ENCODE results near the gene ENOX2. TPM values are rescaled to one million over a fixed set of nuclear protein-coding genes. Genes with fewer than 3 reads are reported as not detected.

Gene ENOX2, protein sequence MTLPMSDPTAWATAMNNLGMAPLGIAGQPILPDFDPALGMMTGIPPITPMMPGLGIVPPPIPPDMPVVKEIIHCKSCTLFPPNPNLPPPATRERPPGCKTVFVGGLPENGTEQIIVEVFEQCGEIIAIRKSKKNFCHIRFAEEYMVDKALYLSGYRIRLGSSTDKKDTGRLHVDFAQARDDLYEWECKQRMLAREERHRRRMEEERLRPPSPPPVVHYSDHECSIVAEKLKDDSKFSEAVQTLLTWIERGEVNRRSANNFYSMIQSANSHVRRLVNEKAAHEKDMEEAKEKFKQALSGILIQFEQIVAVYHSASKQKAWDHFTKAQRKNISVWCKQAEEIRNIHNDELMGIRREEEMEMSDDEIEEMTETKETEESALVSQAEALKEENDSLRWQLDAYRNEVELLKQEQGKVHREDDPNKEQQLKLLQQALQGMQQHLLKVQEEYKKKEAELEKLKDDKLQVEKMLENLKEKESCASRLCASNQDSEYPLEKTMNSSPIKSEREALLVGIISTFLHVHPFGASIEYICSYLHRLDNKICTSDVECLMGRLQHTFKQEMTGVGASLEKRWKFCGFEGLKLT
- 10 to 100 TPM in 3 of 4 donors, 1 to 10 TPM in 1; 8.0 to 28.0 (median 15.2) TPM for total RNA-seq

DNA sequence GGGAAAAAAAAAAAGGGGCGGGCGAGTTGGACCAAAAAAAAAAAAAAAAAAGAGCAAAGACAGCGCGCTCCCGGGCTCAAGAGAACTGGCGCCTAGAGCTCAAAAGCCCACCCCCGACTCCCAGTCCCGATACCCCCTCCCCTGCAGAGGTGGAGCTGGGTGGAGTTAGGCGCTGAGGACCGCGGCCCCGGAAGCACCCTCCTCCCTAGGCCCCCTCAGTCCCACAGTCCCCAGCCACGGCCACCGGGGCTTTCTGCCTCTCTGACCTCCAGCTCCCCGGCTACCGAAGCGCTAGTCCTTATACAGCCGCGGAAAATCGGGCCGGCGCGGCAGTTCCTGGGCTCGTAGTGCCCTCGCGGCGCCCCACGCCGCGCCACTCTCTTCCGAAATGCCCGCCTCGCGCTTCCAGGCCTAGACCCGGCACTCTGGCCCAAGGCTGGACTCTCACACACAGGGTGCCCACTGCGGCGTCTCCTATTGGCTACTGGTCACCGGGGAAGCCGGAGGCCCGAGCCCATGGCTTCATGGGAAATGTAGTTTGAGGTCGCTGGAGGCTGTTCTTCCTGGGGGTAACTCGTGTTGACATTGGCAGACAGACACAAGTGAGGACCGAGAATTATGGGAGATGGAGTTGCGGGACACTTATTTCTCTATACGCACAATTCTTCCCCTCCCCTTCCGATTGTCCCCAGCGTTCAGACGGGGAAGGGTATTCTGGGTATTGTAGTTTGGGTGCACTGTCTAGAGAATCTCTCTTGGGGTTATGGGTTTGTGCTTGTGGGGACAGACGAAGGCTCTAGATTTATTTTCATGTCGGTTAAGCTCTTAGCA lies at the start of gene ENOX2:
TSS of gene ENOX2 (minus strand) at position 427 of the 831 bp plus-strand sequence. CDS start 199,993 bp downstream, outside the sequence.
- 0 to 27% methylated on average over 13 to 40 of the region's 50 CpGs for WGBS, 2 donors
- DNase-seq (ENCODE audit: low spot score in 2 of 2), result peak; percentile 74 to 81
- H3K4me1 ChIP-seq, result peaks cover 0 to 6% (median 0%) of the 10 kb centered on the region in 4 donors
- H3K27me3 ChIP-seq, result peaks cover 0 to 12% of the 10 kb centered on the region in 2 donors
- H3K36me3 ChIP-seq, result no peaks in the 10 kb centered on the region
- H3K9me3 ChIP-seq, result no peaks in the 10 kb centered on the region
- H3K4me3 ChIP-seq, result peak within 1 kb of the TSS; percentile 39 to 69 (median 46)
- peak within 1 kb of the TSS; percentile 60 to 92 (median 70) for H3K27ac ChIP-seq
- TF ChIP-seq, protein P1, sequence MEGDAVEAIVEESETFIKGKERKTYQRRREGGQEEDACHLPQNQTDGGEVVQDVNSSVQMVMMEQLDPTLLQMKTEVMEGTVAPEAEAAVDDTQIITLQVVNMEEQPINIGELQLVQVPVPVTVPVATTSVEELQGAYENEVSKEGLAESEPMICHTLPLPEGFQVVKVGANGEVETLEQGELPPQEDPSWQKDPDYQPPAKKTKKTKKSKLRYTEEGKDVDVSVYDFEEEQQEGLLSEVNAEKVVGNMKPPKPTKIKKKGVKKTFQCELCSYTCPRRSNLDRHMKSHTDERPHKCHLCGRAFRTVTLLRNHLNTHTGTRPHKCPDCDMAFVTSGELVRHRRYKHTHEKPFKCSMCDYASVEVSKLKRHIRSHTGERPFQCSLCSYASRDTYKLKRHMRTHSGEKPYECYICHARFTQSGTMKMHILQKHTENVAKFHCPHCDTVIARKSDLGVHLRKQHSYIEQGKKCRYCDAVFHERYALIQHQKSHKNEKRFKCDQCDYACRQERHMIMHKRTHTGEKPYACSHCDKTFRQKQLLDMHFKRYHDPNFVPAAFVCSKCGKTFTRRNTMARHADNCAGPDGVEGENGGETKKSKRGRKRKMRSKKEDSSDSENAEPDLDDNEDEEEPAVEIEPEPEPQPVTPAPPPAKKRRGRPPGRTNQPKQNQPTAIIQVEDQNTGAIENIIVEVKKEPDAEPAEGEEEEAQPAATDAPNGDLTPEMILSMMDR (IDR thresholded peaks at IDR 0.05), result peak in 2 of 5 experiments; percentile 26 to 36
- TF ChIP-seq POLR2A (IDR thresholded peaks at IDR 0.05) (peak; percentile 40 to 69), EP300 (IDR thresholded peaks at IDR 0.05) (peak in 1 of 2 donors; percentile 83)

DNA sequence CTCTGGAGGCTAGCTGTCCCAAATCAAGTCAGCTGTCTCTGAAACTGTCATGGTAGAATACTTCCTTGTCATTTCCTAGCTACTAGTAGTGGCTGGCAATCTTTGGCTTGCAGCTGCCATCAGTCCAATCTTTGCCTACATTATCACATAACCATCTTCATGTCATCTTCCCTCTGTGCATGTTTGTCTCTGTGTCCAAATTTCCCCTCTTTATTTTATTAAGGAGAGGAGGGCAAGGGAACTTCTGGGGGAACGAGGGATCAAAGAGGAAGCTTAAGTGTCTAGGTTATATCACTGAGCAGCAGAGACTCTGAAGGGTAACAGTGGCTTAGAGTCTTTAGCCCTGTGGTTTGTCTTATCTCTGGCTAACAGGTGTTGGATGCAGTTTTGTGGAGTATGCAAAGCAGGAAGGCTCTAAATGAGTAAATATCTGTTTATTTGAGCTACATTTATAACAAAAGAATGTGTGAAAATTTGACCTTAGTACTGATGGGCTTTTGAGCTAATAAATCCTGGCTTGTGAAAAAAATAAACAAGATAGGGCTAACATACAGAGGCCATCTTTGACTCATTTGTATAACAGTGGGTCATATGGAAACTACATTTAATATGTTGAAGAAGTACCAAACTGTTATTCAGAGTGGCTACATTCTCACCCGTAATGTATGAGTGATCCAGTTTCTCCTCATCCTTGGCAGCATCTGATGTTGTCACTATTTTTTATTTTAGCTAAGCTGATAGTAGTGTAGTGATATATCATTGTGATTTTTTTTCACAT lies 49.4 kb upstream of the ENOX2 start:
- no peak overlapping the region for H3K4me3 ChIP-seq
- no peak for DNase-seq (ENCODE audit: low spot score in 2 of 2)
- 41 to 57% methylated on average over 2 of the region's 2 CpGs for WGBS, 2 donors
- H3K27me3 ChIP-seq, result peaks cover 0 to 4% of the 10 kb centered on the region in 2 donors
- peaks cover 0 to 9% (median 0%) of the 10 kb centered on the region in 4 donors for H3K9me3 ChIP-seq
- no peaks in the 10 kb centered on the region for H3K4me1 ChIP-seq
- H3K36me3 ChIP-seq, result no peaks in the 10 kb centered on the region
- no peak overlapping the region for H3K27ac ChIP-seq
- TF ChIP-seq EP300 (IDR thresholded peaks at IDR 0.05), result no peak
- TF ChIP-seq, protein P1 (IDR thresholded peaks at IDR 0.05), result no peak
- no peak for TF ChIP-seq POLR2A (IDR thresholded peaks at IDR 0.05)

DNA sequence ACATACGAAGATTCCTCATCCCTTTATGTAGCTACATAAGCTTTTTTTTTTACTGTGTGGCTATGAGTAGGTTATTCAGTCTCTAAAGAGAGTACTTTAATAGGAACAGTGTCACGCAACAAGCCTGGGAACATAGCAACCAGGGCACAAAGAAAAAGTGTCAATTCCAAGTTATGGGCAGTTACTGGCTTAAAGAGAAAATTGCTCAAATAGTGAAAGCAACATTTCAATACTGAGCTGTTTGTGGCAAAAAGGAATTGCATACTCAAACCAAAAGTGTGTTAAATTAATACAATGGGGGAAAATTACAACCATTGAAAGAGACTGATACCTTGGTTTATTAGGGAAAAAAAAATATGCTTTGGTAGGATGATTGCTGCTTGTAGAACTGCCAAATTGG lies 41.2 kb upstream of the ENOX2 start:
- Histone ChIP-seq H3K27ac (no peak overlapping the region), H3K27me3 (no peaks in the 10 kb centered on the region), H3K4me1 (no peaks in the 10 kb centered on the region), H3K4me3 (no peak overlapping the region), H3K9me3 (peaks cover 0 to 9% (median 0%) of the 10 kb centered on the region in 4 donors), H3K36me3 (no peaks in the 10 kb centered on the region)
- WGBS, 2 donors, result 50 to 66% methylated on average over 2 of the region's 2 CpGs
- no peak for DNase-seq (ENCODE audit: low spot score in 2 of 2)
- TF ChIP-seq, protein P1 (IDR thresholded peaks at IDR 0.05), result no peak

DNA sequence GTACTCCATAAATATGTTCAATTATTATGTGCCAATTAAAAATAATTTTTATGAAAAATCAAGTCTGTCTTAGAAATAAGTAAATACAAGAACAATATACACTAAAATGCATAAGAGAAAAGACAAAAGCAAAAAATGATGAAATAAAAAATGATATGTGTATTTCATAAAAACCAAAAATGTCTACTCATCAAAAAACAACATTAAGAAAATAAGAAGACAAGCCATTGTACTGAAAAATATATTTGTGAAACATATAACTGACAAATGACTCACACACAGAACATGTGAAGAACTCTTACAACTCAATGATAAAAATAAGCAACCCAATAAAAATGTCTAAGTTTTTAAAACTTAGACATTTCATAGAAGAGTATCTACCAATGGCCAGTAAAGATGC lies 34.1 kb upstream of the ENOX2 start:
- Histone ChIP-seq H3K27me3 (no peaks in the 10 kb centered on the region), H3K9me3 (no peaks in the 10 kb centered on the region), H3K4me1 (no peaks in the 10 kb centered on the region), H3K27ac (no peak overlapping the region), H3K36me3 (no peaks in the 10 kb centered on the region), H3K4me3 (no peak overlapping the region)
- no peak for DNase-seq (ENCODE audit: low spot score in 2 of 2)
- TF ChIP-seq, protein P1 (IDR thresholded peaks at IDR 0.05), result no peak
- no peak for TF ChIP-seq POLR2A (IDR thresholded peaks at IDR 0.05)
- no peak for TF ChIP-seq EP300 (IDR thresholded peaks at IDR 0.05)

Measured in tibial nerve (tissue), 4 donors.